HAP-1 (cell line): Measurements from ENCODE around the gene RCC2.
"Not testable (repeated sequence)": the region's sequence is repeated elsewhere in the genome, so short reads cannot be mapped to it uniquely, and the experiment has no call there.

ENCODE experiments used
- DNase-seq, 2 experiments: peaks; one replicate each; pipeline ENCODE4 v3.0.0-alpha.2; 2016 to 2020; ENCODE audit warnings: low spot score in 2 of 2
- H3K27me3 ChIP-seq: fragments of 250-450 bp; sonication (Bioruptor Pico); 2 replicates; pipeline ENCODE4 v1.5.1; 2020; ENCODE audit warnings: low read depth, mild to moderate bottlenecking, moderate library complexity
- H3K36me3 ChIP-seq: fragments of 250-450 bp; sonication (Bioruptor Pico); replicated peaks from 2 replicates; pipeline ENCODE4 v1.5.1; 2020; ENCODE audit warnings: mild to moderate bottlenecking
- H3K4me1 ChIP-seq: fragments of 250-450 bp; sonication (Bioruptor Pico); 2 replicates; pipeline ENCODE4 v1.5.1; 2020; ENCODE audit warnings: mild to moderate bottlenecking
- H3K4me3 ChIP-seq: fragments of 250-450 bp; sonication (Bioruptor Pico); 2 replicates; pipeline ENCODE4 v1.5.1; 2020; ENCODE audit warnings: mild to moderate bottlenecking, moderate library complexity
- H3K9me3 ChIP-seq: fragments of 250-450 bp; sonication (Bioruptor Pico); 2 replicates; pipeline ENCODE4 v1.5.1; 2020; ENCODE audit warnings: mild to moderate bottlenecking, moderate library complexity
- in situ Hi-C: fragments of 300-500 bp; cut with MboI; formaldehyde crosslinking; loops from 3 replicates; pipeline ENCODE4 v1.14.3; 2020; ENCODE audit warnings: low sequenced_read_pairs, inconsistent platforms, mixed read lengths

RCC2 gene

GRCh38 chr1:17422461-17422860, 17.0 kb downstream of the RCC2 start:
- no peaks in the 10 kb centered on the region for H3K9me3 ChIP-seq
- no peak for DNase-seq
- H3K36me3 ChIP-seq = peaks cover 98% of the 10 kb centered on the region
- H3K27me3 ChIP-seq = no peaks in the 10 kb centered on the region
- in situ Hi-C loops = loop anchor here (5.0 kb wide), 1 partner anchor 65 kb away; no protein-coding TSS in a partner anchor
- H3K4me3 ChIP-seq = no peak overlapping the region
- peaks cover 13% of the 10 kb centered on the region for H3K4me1 ChIP-seq

GRCh38 chr1:17420391-17420918, 19.0 kb downstream of the RCC2 start:
- H3K36me3 ChIP-seq = peaks cover 98% of the 10 kb centered on the region
- H3K4me1 ChIP-seq = peaks cover 13% of the 10 kb centered on the region
- H3K4me3 ChIP-seq = no peak overlapping the region
- no peaks in the 10 kb centered on the region for H3K27me3 ChIP-seq
- no peaks in the 10 kb centered on the region for H3K9me3 ChIP-seq
- in situ Hi-C loops = loop anchor here (5.0 kb wide), 1 partner anchor 67 kb away; no protein-coding TSS in a partner anchor
- DNase-seq = peak; percentile 49 to 60

GRCh38 chr1:17419626-17420328, 19.7 kb downstream of the RCC2 start:
- in situ Hi-C loops = loop anchor here (5.0 kb wide), 1 partner anchor 68 kb away; no protein-coding TSS in a partner anchor
- peaks cover 98% of the 10 kb centered on the region for H3K36me3 ChIP-seq
- no peak overlapping the region for H3K4me3 ChIP-seq
- H3K9me3 ChIP-seq = no peaks in the 10 kb centered on the region
- DNase-seq = peak; percentile 61 to 86
- H3K27me3 ChIP-seq = no peaks in the 10 kb centered on the region
- peaks cover 13% of the 10 kb centered on the region for H3K4me1 ChIP-seq

- H3K4me3 ChIP-seq = no peak overlapping the region
- H3K9me3 ChIP-seq = no peaks in the 10 kb centered on the region
- no peak for DNase-seq
- peaks cover 11% of the 10 kb centered on the region for H3K4me1 ChIP-seq
- H3K36me3 ChIP-seq = peaks cover 96% of the 10 kb centered on the region
- H3K27me3 ChIP-seq = no peaks in the 10 kb centered on the region
- in situ Hi-C loops = no loop called here
Measured at GRCh38 chr1:17416389-17416788, 23.1 kb downstream of the RCC2 start.

- Histone ChIP-seq H3K27me3 (no peaks in the 10 kb centered on the region), H3K36me3 (peaks cover 97% of the 10 kb centered on the region), H3K4me3 (no peak overlapping the region), H3K4me1 (no peaks in the 10 kb centered on the region), H3K9me3 (no peaks in the 10 kb centered on the region)
- in situ Hi-C loops = no loop called here
- no peak for DNase-seq
Measured at GRCh38 chr1:17414022-17414421, 25.5 kb downstream of the RCC2 start.

GRCh38 chr1:17412093-17412870, 27.2 kb downstream of the RCC2 start:
- peaks cover 91% of the 10 kb centered on the region for H3K36me3 ChIP-seq
- H3K27me3 ChIP-seq = no peaks in the 10 kb centered on the region
- no peak overlapping the region for H3K4me3 ChIP-seq
- in situ Hi-C loops = no loop called here
- DNase-seq = no peak
- H3K4me1 ChIP-seq = no peaks in the 10 kb centered on the region
- no peaks in the 10 kb centered on the region for H3K9me3 ChIP-seq

GRCh38 chr1:17409391-17409811, 30.1 kb downstream of the RCC2 start:
- peaks cover 69% of the 10 kb centered on the region for H3K36me3 ChIP-seq
- in situ Hi-C loops = loop anchor here (10.0 kb wide), 2 partner anchors 195 to 285 kb away; no protein-coding TSS in a partner anchor
- H3K4me1 ChIP-seq = no peaks in the 10 kb centered on the region; the same call in 1 of the 2 replicates
- H3K4me3 ChIP-seq = no peak overlapping the region
- DNase-seq = no peak
- no peaks in the 10 kb centered on the region for H3K9me3 ChIP-seq
- H3K27me3 ChIP-seq = no peaks in the 10 kb centered on the region

GRCh38 chr1:17407786-17408514, 31.5 kb downstream of the RCC2 start:
- not testable (repeated sequence) for H3K4me3 ChIP-seq, H3K9me3 ChIP-seq, DNase-seq, H3K27me3 ChIP-seq, H3K4me1 ChIP-seq
- H3K36me3 ChIP-seq = peaks cover 56% of the 10 kb centered on the region
- in situ Hi-C loops = loop anchor here (10.0 kb wide), 2 partner anchors 197 to 283 kb away; no protein-coding TSS in a partner anchor

GRCh38 chr1:17406760-17407475, 32.6 kb downstream of the RCC2 start:
- not testable (repeated sequence) for H3K4me3 ChIP-seq, H3K4me1 ChIP-seq, DNase-seq, H3K9me3 ChIP-seq, H3K27me3 ChIP-seq
- peaks cover 45% of the 10 kb centered on the region for H3K36me3 ChIP-seq
- in situ Hi-C loops = loop anchor here (10.0 kb wide), 2 partner anchors 198 to 282 kb away; no protein-coding TSS in a partner anchor

GRCh38 chr1:17405898-17406759, 33.3 kb downstream of the RCC2 start:
- H3K9me3 ChIP-seq = no peaks in the 10 kb centered on the region
- peaks cover 38% of the 10 kb centered on the region for H3K36me3 ChIP-seq
- DNase-seq = peak; percentile 36 to 81
- no peaks in the 10 kb centered on the region for H3K27me3 ChIP-seq
- H3K4me3 ChIP-seq = no peak overlapping the region
- in situ Hi-C loops = loop anchor here (10.0 kb wide), 2 partner anchors 199 to 281 kb away; no protein-coding TSS in a partner anchor
- H3K4me1 ChIP-seq = no peaks in the 10 kb centered on the region; the same call in 1 of the 2 replicates

GRCh38 chr1:17404820-17405219, 34.7 kb downstream of the RCC2 start:
- Histone ChIP-seq H3K9me3 (no peaks in the 10 kb centered on the region), H3K4me1 (no peaks in the 10 kb centered on the region; the same call in 1 of the 2 replicates), H3K4me3 (no peak overlapping the region), H3K27me3 (no peaks in the 10 kb centered on the region), H3K36me3 (peaks cover 24% of the 10 kb centered on the region)
- DNase-seq = peak in 1 of 2 experiments; percentile 29
- in situ Hi-C loops = loop anchor here (10.0 kb wide), 2 partner anchors 200 to 280 kb away; no protein-coding TSS in a partner anchor
